Naive thymus-derived CD4-positive, alpha-beta T cell (primary cell): ENCODE data around the gene HECTD4. TPM values are rescaled to one million over a fixed set of nuclear protein-coding genes. Genes with fewer than 3 reads are reported as not detected.

Experiments used
- ATAC-seq: fragments of 150-1000 bp; cut with Tn5 transposase; 2 replicates; pipeline ENCODE4 v1.10.0; 2021; ENCODE audit warnings: mild to moderate bottlenecking, moderate library complexity
- CTCF ChIA-PET: fragments of 350-600 bp; sonication (Branson Sonifier 250); formaldehyde crosslinking; loops from one replicate; lab custom pipeline; 2021; ENCODE audit warnings: antibody characterized with exemption; lab: Charles Lee
- POLR2A ChIA-PET: fragments of 350-600 bp; sonication (Branson Sonifier 250); formaldehyde crosslinking; loops from one replicate; lab custom pipeline; 2021; ENCODE audit warnings: antibody characterized with exemption, inconsistent platforms; lab: Charles Lee
- DNase-seq, 9 donors: peaks; one replicate each; pipeline versions ENCODE4 v3.0.0 to v3.0.0-alpha.2; 2020 to 2022; ENCODE audit warnings: mixed read lengths in 1 of 9
- H3K27ac ChIP-seq: one replicate; pipeline ENCODE4 v1.7.0; 2013; ENCODE audit warnings: mild to moderate bottlenecking, low read depth, low read length, moderate library complexity
- H3K27me3 ChIP-seq, 2 donors: one replicate each; pipeline ENCODE4 v1.7.0; 2013; ENCODE audit warnings: low read length in 2 of 2, mild to moderate bottlenecking in 2 of 2, moderate library complexity in 2 of 2; ENCODE audit not compliant: control insufficient read depth in 2 of 2, insufficient read depth in 2 of 2
- H3K36me3 ChIP-seq, 3 experiments: 1 replicate in 2 of 3; 2 replicates in 1 of 3; pipeline ENCODE4 v1.7.0; 2013; ENCODE audit warnings: low read length in 3 of 3, mild to moderate bottlenecking in 3 of 3, moderate library complexity in 1 of 3; ENCODE audit not compliant: insufficient read depth in 3 of 3, control insufficient read depth in 2 of 3
- H3K4me1 ChIP-seq, 2 donors: one replicate each; pipeline ENCODE4 v1.7.0; 2013; ENCODE audit warnings: low read length in 2 of 2, mild to moderate bottlenecking in 2 of 2, moderate library complexity in 1 of 2; ENCODE audit not compliant: control insufficient read depth in 2 of 2, insufficient read depth in 2 of 2
- H3K4me3 ChIP-seq: 2 replicates; pipeline ENCODE4 v1.7.0; 2013; ENCODE audit warnings: mild to moderate bottlenecking, low read length
- H3K9me3 ChIP-seq, 3 experiments: 1 replicate in 2 of 3; 2 replicates in 1 of 3; pipeline ENCODE4 v1.7.0; 2013; ENCODE audit warnings: low read length in 3 of 3; ENCODE audit not compliant: control insufficient read depth in 2 of 3
- H3K27ac Mint-ChIP-seq, 9 donors: one replicate each; pipeline ENCODE4 v1.8.0; 2020 to 2022; ENCODE audit warnings: mixed read lengths in 9 of 9, mild to moderate bottlenecking in 8 of 9, moderate library complexity in 5 of 9, inconsistent platforms in 2 of 9
- H3K27me3 Mint-ChIP-seq, 5 donors: one replicate each; pipeline ENCODE4 v1.8.0; 2021 to 2022; ENCODE audit warnings: mixed read lengths in 5 of 5, mild to moderate bottlenecking in 1 of 5
- H3K36me3 Mint-ChIP-seq, 5 donors: one replicate each; pipeline ENCODE4 v1.8.0; 2020 to 2022; ENCODE audit warnings: mixed read lengths in 5 of 5, mild to moderate bottlenecking in 3 of 5, inconsistent platforms in 1 of 5
- H3K4me1 Mint-ChIP-seq, 7 donors: one replicate each; pipeline ENCODE4 v1.8.0; 2020 to 2022; ENCODE audit warnings: mixed read lengths in 7 of 7, mild to moderate bottlenecking in 3 of 7, inconsistent platforms in 1 of 7
- H3K4me3 Mint-ChIP-seq, 10 donors: one replicate each; pipeline ENCODE4 v1.8.0; 2020 to 2022; ENCODE audit warnings: mild to moderate bottlenecking in 10 of 10, mixed read lengths in 10 of 10, moderate library complexity in 6 of 10, inconsistent platforms in 2 of 10
- H3K9me3 Mint-ChIP-seq, 11 donors: one replicate each; pipeline ENCODE4 v1.8.0; 2020 to 2022; ENCODE audit warnings: mixed read lengths in 11 of 11, mild to moderate bottlenecking in 4 of 11, inconsistent platforms in 1 of 11, moderate library complexity in 1 of 11
- intact Hi-C, 2 donors: fragments of 100-400 bp; cut with micrococcal nuclease; formaldehyde crosslinking; loops; one replicate each; pipeline ENCODE4 v1.15.1; 2023
- polyA plus RNA-seq, 2 donors: library from polyadenylated mRNA; unstranded; fragments of 300-500 nt; fragmentation: Illumina TruSeq; gene quantifications; one replicate each; pipeline ENCODE4 v1.2.3, GENCODE V29; 2021
- total RNA-seq, 6 experiments: library from RNA in 5 of 6; stranded (reverse) in 5 of 6; gene quantifications; 1 replicate in 5 of 6; 2 replicates in 1 of 6; pipeline ENCODE4 v1.2.3 and lab custom pipeline; 2021 to 2026

The HECTD4 gene
- total and polyA plus RNA-seq, 7 experiments from 2014 or later: 3.1 to 57.7 (median 47.9) TPM

- Mint-ChIP-seq H3K4me3 (no peak overlapping the region), H3K27me3 (no peaks in the 10 kb centered on the region), H3K9me3 (no peaks in the 10 kb centered on the region), H3K36me3 (peaks cover 0 to 17% (median 6%) of the 10 kb centered on the region in 5 donors), H3K27ac (peak overlapping the region in 2 of 9 donors; percentile 21 to 34), H3K4me1 (peaks cover 0 to 36% (median 26%) of the 10 kb centered on the region in 7 donors)
- DNase-seq (no peak), ATAC-seq (no peak)
- H3K4me3 ChIP-seq: no peak overlapping the region
- H3K27me3 ChIP-seq: no peaks in the 10 kb centered on the region
- H3K36me3 ChIP-seq: peaks cover 0 to 17% (median 7%) of the 10 kb centered on the region in 3 experiments
- H3K4me1 ChIP-seq: no peaks in the 10 kb centered on the region
- POLR2A ChIA-PET: no interaction called here
- CTCF ChIA-PET: no interaction called here
- no peak overlapping the region for H3K27ac ChIP-seq
- no peaks in the 10 kb centered on the region for H3K9me3 ChIP-seq
- intact Hi-C loops: no loop called here
Observed at GRCh38 chr12:112322441-112322840, 59.8 kb downstream of the HECTD4 start.

- intact Hi-C loops: no loop called here
- peaks cover 0 to 22% (median 8%) of the 10 kb centered on the region in 5 donors for H3K36me3 Mint-ChIP-seq
- ChIA-PET CTCF (interaction anchor here (0.8 kb wide), 1 partner anchor 498 kb away, joined by 4 read pairs; no protein-coding TSS in a partner anchor), POLR2A (no interaction called here)
- no peaks in the 10 kb centered on the region for H3K27me3 Mint-ChIP-seq
- no peak overlapping the region for H3K4me3 Mint-ChIP-seq
- Histone ChIP-seq H3K4me3 (no peak overlapping the region), H3K27me3 (no peaks in the 10 kb centered on the region), H3K4me1 (no peaks in the 10 kb centered on the region), H3K9me3 (no peaks in the 10 kb centered on the region), H3K36me3 (peaks cover 0 to 17% (median 7%) of the 10 kb centered on the region in 3 experiments), H3K27ac (no peak overlapping the region)
- DNase-seq (no peak), ATAC-seq (no peak)
- no peak overlapping the region for H3K27ac Mint-ChIP-seq
- H3K4me1 Mint-ChIP-seq: peaks cover 0 to 36% (median 27%) of the 10 kb centered on the region in 7 donors
- H3K9me3 Mint-ChIP-seq: no peaks in the 10 kb centered on the region
Observed at GRCh38 chr12:112321245-112321644, 61.0 kb downstream of the HECTD4 start.

- Histone ChIP-seq H3K4me3 (no peak overlapping the region), H3K4me1 (no peaks in the 10 kb centered on the region), H3K27ac (no peak overlapping the region), H3K9me3 (no peaks in the 10 kb centered on the region), H3K36me3 (peaks cover 0 to 17% (median 7%) of the 10 kb centered on the region in 3 experiments), H3K27me3 (no peaks in the 10 kb centered on the region)
- H3K27ac Mint-ChIP-seq: no peak overlapping the region
- POLR2A ChIA-PET: no interaction called here
- peaks cover 5 to 26% (median 9%) of the 10 kb centered on the region in 5 donors for H3K36me3 Mint-ChIP-seq
- intact Hi-C loops: no loop called here
- ATAC-seq: no peak
- H3K9me3 Mint-ChIP-seq: no peaks in the 10 kb centered on the region
- no peak overlapping the region for H3K4me3 Mint-ChIP-seq
- CTCF ChIA-PET: no interaction called here
- H3K27me3 Mint-ChIP-seq: no peaks in the 10 kb centered on the region
- DNase-seq: no peak
- peaks cover 0 to 34% (median 21%) of the 10 kb centered on the region in 7 donors for H3K4me1 Mint-ChIP-seq
Observed at GRCh38 chr12:112319395-112319794, 62.8 kb downstream of the HECTD4 start.

GRCh38 chr12:112317481-112317880 is 64.8 kb downstream of the HECTD4 start:
- ATAC-seq (no peak), DNase-seq (no peak)
- ChIA-PET POLR2A (no interaction called here), CTCF (interaction anchor here (0.9 kb wide), 1 partner anchor 11 kb away, joined by 5 read pairs; no protein-coding TSS in a partner anchor)
- H3K4me1 Mint-ChIP-seq: peaks cover 0 to 20% (median 8%) of the 10 kb centered on the region in 7 donors
- no peaks in the 10 kb centered on the region for H3K9me3 ChIP-seq
- no peaks in the 10 kb centered on the region for H3K4me1 ChIP-seq
- no peak overlapping the region for H3K4me3 Mint-ChIP-seq
- H3K36me3 ChIP-seq: peaks cover 0 to 20% (median 10%) of the 10 kb centered on the region in 3 experiments
- H3K27me3 Mint-ChIP-seq: no peaks in the 10 kb centered on the region
- peaks cover 9 to 37% (median 13%) of the 10 kb centered on the region in 5 donors for H3K36me3 Mint-ChIP-seq
- no peaks in the 10 kb centered on the region for H3K9me3 Mint-ChIP-seq
- intact Hi-C loops: no loop called here
- no peak overlapping the region for H3K4me3 ChIP-seq
- no peak overlapping the region for H3K27ac ChIP-seq
- no peaks in the 10 kb centered on the region for H3K27me3 ChIP-seq
- H3K27ac Mint-ChIP-seq: no peak overlapping the region

GRCh38 chr12:112314981-112315380 is 67.2 kb downstream of the HECTD4 start:
- DNase-seq: no peak
- intact Hi-C loops: no loop called here
- no peak overlapping the region for H3K4me3 Mint-ChIP-seq
- H3K27me3 Mint-ChIP-seq: no peaks in the 10 kb centered on the region
- no peaks in the 10 kb centered on the region for H3K9me3 Mint-ChIP-seq
- Histone ChIP-seq H3K27ac (no peak overlapping the region), H3K9me3 (no peaks in the 10 kb centered on the region), H3K27me3 (no peaks in the 10 kb centered on the region), H3K36me3 (peaks cover 0 to 29% (median 13%) of the 10 kb centered on the region in 3 experiments), H3K4me1 (no peaks in the 10 kb centered on the region), H3K4me3 (no peak overlapping the region)
- H3K36me3 Mint-ChIP-seq: peaks cover 9 to 45% (median 14%) of the 10 kb centered on the region in 5 donors
- ChIA-PET POLR2A (no interaction called here), CTCF (no interaction called here)
- no peak overlapping the region for H3K27ac Mint-ChIP-seq
- no peak for ATAC-seq
- H3K4me1 Mint-ChIP-seq: peaks cover 0 to 8% (median 0%) of the 10 kb centered on the region in 7 donors

- ChIA-PET CTCF (no interaction called here), POLR2A (no interaction called here)
- no peaks in the 10 kb centered on the region for H3K9me3 ChIP-seq
- peaks cover 0 to 38% (median 6%) of the 10 kb centered on the region in 3 experiments for H3K36me3 ChIP-seq
- no peak for ATAC-seq
- H3K4me1 ChIP-seq: no peaks in the 10 kb centered on the region
- H3K4me3 Mint-ChIP-seq: no peak overlapping the region
- peaks cover 0 to 3% (median 0%) of the 10 kb centered on the region in 7 donors for H3K4me1 Mint-ChIP-seq
- peaks cover 8 to 55% (median 24%) of the 10 kb centered on the region in 5 donors for H3K36me3 Mint-ChIP-seq
- H3K4me3 ChIP-seq: no peak overlapping the region
- H3K9me3 Mint-ChIP-seq: no peaks in the 10 kb centered on the region
- DNase-seq: no peak
- no peaks in the 10 kb centered on the region for H3K27me3 Mint-ChIP-seq
- no peaks in the 10 kb centered on the region for H3K27me3 ChIP-seq
- H3K27ac ChIP-seq: no peak overlapping the region
- H3K27ac Mint-ChIP-seq: no peak overlapping the region
- intact Hi-C loops: no loop called here
Observed at GRCh38 chr12:112309797-112310196, 72.4 kb downstream of the HECTD4 start.

- intact Hi-C loops: no loop called here
- Histone ChIP-seq H3K36me3 (peaks cover 0 to 45% (median 6%) of the 10 kb centered on the region in 3 experiments), H3K27me3 (no peaks in the 10 kb centered on the region), H3K4me1 (no peaks in the 10 kb centered on the region), H3K4me3 (no peak overlapping the region), H3K27ac (no peak overlapping the region), H3K9me3 (no peaks in the 10 kb centered on the region)
- no peaks in the 10 kb centered on the region for H3K9me3 Mint-ChIP-seq
- no peak overlapping the region for H3K4me3 Mint-ChIP-seq
- DNase-seq: no peak
- H3K27me3 Mint-ChIP-seq: no peaks in the 10 kb centered on the region
- ChIA-PET POLR2A (no interaction called here), CTCF (no interaction called here)
- H3K4me1 Mint-ChIP-seq: peaks cover 0 to 3% (median 0%) of the 10 kb centered on the region in 7 donors
- no peak overlapping the region for H3K27ac Mint-ChIP-seq
- H3K36me3 Mint-ChIP-seq: peaks cover 8 to 50% (median 22%) of the 10 kb centered on the region in 5 donors
- no peak for ATAC-seq
Observed at GRCh38 chr12:112308652-112309051, 73.6 kb downstream of the HECTD4 start.
